ENCODE measurements around the gene TMEM62. TPM values are rescaled to one million over a fixed set of nuclear protein-coding genes. Genes with fewer than 3 reads are reported as not detected.

The TMEM62 gene
- polyA plus RNA-seq, 1 donor from 2014 or later, result 8.7 TPM

GRCh38 chr15:43093026-43093425 lies 40.4 kb upstream of the TMEM62 start:
- Histone ChIP-seq H3K9me3 (ENCODE audit: low read length) (no peaks in the 10 kb centered on the region), H4K20me1 (ENCODE audit: insufficient read depth) (no peaks in the 10 kb centered on the region), H3K9me2 (ENCODE audit: insufficient read depth, low read length) (no peaks in the 10 kb centered on the region), H3F3A (ENCODE audit: insufficient read depth, low read length, poor library complexity, severe bottlenecking) (no peaks in the 10 kb centered on the region), H3K79me2 (replicated peaks; ENCODE audit: insufficient read depth, low read length) (peaks cover 23% of the 10 kb centered on the region), H3K27me3 (ENCODE audit: insufficient read depth, low read depth, low read length) (peaks cover 3% of the 10 kb centered on the region), H3K4me3 (ENCODE audit: low read length) (no peak overlapping the region), H3K9ac (ENCODE audit: low read length) (no peak overlapping the region), H2AFZ (ENCODE audit: low read depth, low read length) (no peak overlapping the region), H3K27ac (ENCODE audit: low read length) (no peak overlapping the region), H3K4me2 (ENCODE audit: low read length) (no peak overlapping the region), H3K36me3 (ENCODE audit: insufficient read depth, low read length) (no peaks in the 10 kb centered on the region)
- TF ChIP-seq RAD21 (conservative IDR thresholded peaks at IDR 0.05), result no peak
- TF ChIP-seq EP300 (conservative IDR thresholded peaks at IDR 0.05; ENCODE audit: poor library complexity, severe bottlenecking), result no peak
- no peak for TF ChIP-seq CTCF (IDR thresholded peaks at IDR 0.05; ENCODE audit: poor library complexity, severe bottlenecking)
- TF ChIP-seq, protein P1, sequence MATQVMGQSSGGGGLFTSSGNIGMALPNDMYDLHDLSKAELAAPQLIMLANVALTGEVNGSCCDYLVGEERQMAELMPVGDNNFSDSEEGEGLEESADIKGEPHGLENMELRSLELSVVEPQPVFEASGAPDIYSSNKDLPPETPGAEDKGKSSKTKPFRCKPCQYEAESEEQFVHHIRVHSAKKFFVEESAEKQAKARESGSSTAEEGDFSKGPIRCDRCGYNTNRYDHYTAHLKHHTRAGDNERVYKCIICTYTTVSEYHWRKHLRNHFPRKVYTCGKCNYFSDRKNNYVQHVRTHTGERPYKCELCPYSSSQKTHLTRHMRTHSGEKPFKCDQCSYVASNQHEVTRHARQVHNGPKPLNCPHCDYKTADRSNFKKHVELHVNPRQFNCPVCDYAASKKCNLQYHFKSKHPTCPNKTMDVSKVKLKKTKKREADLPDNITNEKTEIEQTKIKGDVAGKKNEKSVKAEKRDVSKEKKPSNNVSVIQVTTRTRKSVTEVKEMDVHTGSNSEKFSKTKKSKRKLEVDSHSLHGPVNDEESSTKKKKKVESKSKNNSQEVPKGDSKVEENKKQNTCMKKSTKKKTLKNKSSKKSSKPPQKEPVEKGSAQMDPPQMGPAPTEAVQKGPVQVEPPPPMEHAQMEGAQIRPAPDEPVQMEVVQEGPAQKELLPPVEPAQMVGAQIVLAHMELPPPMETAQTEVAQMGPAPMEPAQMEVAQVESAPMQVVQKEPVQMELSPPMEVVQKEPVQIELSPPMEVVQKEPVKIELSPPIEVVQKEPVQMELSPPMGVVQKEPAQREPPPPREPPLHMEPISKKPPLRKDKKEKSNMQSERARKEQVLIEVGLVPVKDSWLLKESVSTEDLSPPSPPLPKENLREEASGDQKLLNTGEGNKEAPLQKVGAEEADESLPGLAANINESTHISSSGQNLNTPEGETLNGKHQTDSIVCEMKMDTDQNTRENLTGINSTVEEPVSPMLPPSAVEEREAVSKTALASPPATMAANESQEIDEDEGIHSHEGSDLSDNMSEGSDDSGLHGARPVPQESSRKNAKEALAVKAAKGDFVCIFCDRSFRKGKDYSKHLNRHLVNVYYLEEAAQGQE (IDR thresholded peaks at IDR 0.05; ENCODE audit: borderline replicate concordance), result no peak
- TF ChIP-seq POLR2AphosphoS5 (IDR thresholded peaks at IDR 0.05), result no peak
- no peak for TF ChIP-seq TAF1 (IDR thresholded peaks at IDR 0.05; ENCODE audit: low read depth)
- TF ChIP-seq SMC3 (conservative IDR thresholded peaks at IDR 0.05; ENCODE audit: poor library complexity), result no peak
- TF ChIP-seq MXI1 (conservative IDR thresholded peaks at IDR 0.05; ENCODE audit: poor library complexity, severe bottlenecking), result no peak
- no peak for TF ChIP-seq EZH2 (IDR thresholded peaks at IDR 0.05; ENCODE audit: borderline replicate concordance, insufficient read depth, low read length, poor library complexity, severe bottlenecking)

DNA sequence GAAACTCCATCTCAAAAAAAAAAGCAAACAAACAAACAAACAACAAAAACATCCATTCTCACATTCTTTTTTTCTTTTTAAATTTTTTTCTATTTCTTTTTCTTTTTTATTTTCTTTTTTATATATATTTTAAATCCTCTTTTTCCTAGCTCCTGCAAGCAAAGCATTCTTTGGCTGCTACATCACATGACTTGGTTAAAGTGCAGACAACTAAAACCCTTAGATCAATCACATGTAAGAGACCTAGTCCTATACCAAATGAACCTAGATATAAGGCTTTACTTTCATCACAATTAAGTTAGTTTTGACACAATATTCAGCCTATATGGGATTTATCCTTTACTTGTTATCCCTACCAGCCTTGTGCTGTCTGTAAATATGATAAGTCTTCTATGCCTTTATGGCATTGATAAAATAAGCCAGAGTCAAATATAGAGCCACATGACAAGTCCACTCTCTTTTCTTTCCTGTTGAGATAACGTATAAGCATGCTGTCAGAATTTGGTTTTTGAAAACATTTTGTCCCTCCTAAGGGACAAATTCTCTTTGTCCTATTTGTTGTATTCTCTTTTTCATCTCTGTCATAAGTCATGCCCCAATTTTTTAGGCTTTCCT lies 38.9 kb upstream of the TMEM62 start:
- Histone ChIP-seq H3K4me2 (ENCODE audit: low read length) (no peak overlapping the region), H3K27ac (ENCODE audit: low read length) (no peak overlapping the region), H2AFZ (ENCODE audit: low read depth, low read length) (no peak overlapping the region), H3K9me3 (ENCODE audit: low read length) (no peaks in the 10 kb centered on the region), H3K36me3 (ENCODE audit: insufficient read depth, low read length) (no peaks in the 10 kb centered on the region), H3F3A (ENCODE audit: insufficient read depth, low read length, poor library complexity, severe bottlenecking) (no peaks in the 10 kb centered on the region), H3K9ac (ENCODE audit: low read length) (no peak overlapping the region), H4K20me1 (ENCODE audit: insufficient read depth) (no peaks in the 10 kb centered on the region), H3K79me2 (replicated peaks; ENCODE audit: insufficient read depth, low read length) (peaks cover 23% of the 10 kb centered on the region), H3K9me2 (ENCODE audit: insufficient read depth, low read length) (no peaks in the 10 kb centered on the region), H3K27me3 (ENCODE audit: insufficient read depth, low read depth, low read length) (peaks cover 3% of the 10 kb centered on the region), H3K4me3 (ENCODE audit: low read length) (no peak overlapping the region)
- TF ChIP-seq RAD21 (conservative IDR thresholded peaks at IDR 0.05), result no peak
- TF ChIP-seq SMC3 (conservative IDR thresholded peaks at IDR 0.05; ENCODE audit: poor library complexity), result no peak
- TF ChIP-seq TAF1 (IDR thresholded peaks at IDR 0.05; ENCODE audit: low read depth), result no peak
- TF ChIP-seq, protein P1 (IDR thresholded peaks at IDR 0.05; ENCODE audit: borderline replicate concordance), result no peak
- TF ChIP-seq EZH2 (IDR thresholded peaks at IDR 0.05; ENCODE audit: borderline replicate concordance, insufficient read depth, low read length, poor library complexity, severe bottlenecking), result no peak
- TF ChIP-seq EP300 (conservative IDR thresholded peaks at IDR 0.05; ENCODE audit: poor library complexity, severe bottlenecking), result no peak
- no peak for TF ChIP-seq POLR2AphosphoS5 (IDR thresholded peaks at IDR 0.05)
- no peak for TF ChIP-seq MXI1 (conservative IDR thresholded peaks at IDR 0.05; ENCODE audit: poor library complexity, severe bottlenecking)
- TF ChIP-seq CTCF (IDR thresholded peaks at IDR 0.05; ENCODE audit: poor library complexity, severe bottlenecking), result no peak
